ENCODE data around the gene TARS2.

DNA sequence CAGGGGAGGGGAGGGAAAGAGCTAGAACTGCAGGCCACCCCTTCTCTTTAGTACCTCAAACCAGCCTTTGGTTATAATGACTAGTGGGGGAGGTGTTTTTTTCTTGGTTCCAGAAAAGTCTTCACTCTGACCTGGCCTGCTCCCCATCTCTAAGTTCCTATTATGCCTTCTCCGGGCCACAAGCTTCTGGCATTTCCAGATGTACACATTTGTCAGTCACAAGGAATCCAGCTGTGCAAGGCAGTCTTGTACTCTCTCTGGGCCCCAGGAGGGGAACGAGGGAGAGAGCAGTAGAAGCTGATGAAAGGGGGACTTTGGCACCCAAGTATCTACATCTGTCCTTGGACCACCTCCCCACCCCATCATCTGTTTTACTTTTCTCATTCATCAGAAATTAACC, 25.6 kb downstream of the TARS2 start:
- TF ChIP-seq, protein P1, sequence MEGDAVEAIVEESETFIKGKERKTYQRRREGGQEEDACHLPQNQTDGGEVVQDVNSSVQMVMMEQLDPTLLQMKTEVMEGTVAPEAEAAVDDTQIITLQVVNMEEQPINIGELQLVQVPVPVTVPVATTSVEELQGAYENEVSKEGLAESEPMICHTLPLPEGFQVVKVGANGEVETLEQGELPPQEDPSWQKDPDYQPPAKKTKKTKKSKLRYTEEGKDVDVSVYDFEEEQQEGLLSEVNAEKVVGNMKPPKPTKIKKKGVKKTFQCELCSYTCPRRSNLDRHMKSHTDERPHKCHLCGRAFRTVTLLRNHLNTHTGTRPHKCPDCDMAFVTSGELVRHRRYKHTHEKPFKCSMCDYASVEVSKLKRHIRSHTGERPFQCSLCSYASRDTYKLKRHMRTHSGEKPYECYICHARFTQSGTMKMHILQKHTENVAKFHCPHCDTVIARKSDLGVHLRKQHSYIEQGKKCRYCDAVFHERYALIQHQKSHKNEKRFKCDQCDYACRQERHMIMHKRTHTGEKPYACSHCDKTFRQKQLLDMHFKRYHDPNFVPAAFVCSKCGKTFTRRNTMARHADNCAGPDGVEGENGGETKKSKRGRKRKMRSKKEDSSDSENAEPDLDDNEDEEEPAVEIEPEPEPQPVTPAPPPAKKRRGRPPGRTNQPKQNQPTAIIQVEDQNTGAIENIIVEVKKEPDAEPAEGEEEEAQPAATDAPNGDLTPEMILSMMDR (IDR thresholded peaks at IDR 0.05) = no peak
- no peak for TF ChIP-seq RELA (CRISPR knock-in tag; IDR thresholded peaks at IDR 0.05; ENCODE audit: borderline replicate concordance)
- TF ChIP-seq, protein P2, sequence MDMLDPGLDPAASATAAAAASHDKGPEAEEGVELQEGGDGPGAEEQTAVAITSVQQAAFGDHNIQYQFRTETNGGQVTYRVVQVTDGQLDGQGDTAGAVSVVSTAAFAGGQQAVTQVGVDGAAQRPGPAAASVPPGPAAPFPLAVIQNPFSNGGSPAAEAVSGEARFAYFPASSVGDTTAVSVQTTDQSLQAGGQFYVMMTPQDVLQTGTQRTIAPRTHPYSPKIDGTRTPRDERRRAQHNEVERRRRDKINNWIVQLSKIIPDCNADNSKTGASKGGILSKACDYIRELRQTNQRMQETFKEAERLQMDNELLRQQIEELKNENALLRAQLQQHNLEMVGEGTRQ (CRISPR knock-in tag; IDR thresholded peaks at IDR 0.05) = no peak
- TF ChIP-seq, protein P3, sequence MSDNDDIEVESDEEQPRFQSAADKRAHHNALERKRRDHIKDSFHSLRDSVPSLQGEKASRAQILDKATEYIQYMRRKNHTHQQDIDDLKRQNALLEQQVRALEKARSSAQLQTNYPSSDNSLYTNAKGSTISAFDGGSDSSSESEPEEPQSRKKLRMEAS (CRISPR knock-in tag; IDR thresholded peaks at IDR 0.05) = no peak
- no peak for TF ChIP-seq ZNF317 (CRISPR knock-in tag; IDR thresholded peaks at IDR 0.05; ENCODE audit: borderline replicate concordance, low read depth)
- TF ChIP-seq KAT7 (CRISPR knock-in tag; IDR thresholded peaks at IDR 0.05; ENCODE audit: borderline replicate concordance) = no peak
- TF ChIP-seq TEAD4 (CRISPR knock-in tag; IDR thresholded peaks at IDR 0.05) = no peak
- TF ChIP-seq NFE2L1 (CRISPR knock-in tag; IDR thresholded peaks at IDR 0.05) = no peak
- no peak for TF ChIP-seq CREB1 (CRISPR knock-in tag; IDR thresholded peaks at IDR 0.05)
- TF ChIP-seq ZNF121 (CRISPR knock-in tag; IDR thresholded peaks at IDR 0.05) = no peak
- TF ChIP-seq, protein P4, sequence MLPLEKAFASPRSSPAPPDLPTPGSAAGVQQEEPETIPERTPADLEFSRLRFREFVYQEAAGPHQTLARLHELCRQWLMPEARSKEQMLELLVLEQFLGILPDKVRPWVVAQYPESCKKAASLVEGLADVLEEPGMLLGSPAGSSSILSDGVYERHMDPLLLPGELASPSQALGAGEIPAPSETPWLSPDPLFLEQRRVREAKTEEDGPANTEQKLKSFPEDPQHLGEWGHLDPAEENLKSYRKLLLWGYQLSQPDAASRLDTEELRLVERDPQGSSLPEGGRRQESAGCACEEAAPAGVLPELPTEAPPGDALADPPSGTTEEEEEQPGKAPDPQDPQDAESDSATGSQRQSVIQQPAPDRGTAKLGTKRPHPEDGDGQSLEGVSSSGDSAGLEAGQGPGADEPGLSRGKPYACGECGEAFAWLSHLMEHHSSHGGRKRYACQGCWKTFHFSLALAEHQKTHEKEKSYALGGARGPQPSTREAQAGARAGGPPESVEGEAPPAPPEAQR (CRISPR knock-in tag; IDR thresholded peaks at IDR 0.05) = no peak
- TF ChIP-seq, protein P5, sequence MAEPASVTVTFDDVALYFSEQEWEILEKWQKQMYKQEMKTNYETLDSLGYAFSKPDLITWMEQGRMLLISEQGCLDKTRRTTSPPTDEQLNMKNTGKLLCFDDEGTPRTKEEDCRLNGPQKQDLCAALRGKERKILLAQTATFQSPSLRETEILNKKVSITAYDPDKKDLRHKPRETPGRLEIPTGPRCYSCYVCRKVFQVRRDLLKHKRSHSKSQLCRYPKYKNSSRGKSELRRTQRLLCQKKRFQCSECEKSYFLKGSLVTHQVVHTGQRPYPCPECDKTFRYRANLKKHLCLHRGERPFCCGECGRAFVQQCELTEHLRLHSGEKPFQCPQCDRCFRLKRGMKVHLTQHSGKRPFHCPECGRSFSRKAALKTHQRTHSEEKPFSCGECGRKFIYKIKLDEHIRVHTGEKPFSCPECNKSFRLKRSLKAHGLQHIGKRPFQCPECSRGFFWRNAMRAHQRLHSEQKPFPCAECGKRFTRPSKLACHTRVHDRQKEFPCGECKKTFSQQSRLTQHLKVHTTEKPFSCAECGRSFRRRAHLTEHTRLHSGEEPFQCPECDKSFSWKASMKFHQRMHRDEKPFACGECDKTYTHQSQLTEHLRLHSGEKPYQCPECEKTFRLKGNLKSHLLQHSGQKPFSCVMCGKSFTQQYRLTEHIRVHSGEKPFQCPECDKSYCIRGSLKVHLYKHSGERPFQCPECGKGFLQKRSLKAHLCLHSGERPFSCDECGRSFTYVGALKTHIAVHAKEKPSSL (CRISPR knock-in tag; conservative IDR thresholded peaks at IDR 0.05) = no peak
- TF ChIP-seq NFYB (CRISPR knock-in tag; conservative IDR thresholded peaks at IDR 0.05; ENCODE audit: low read depth) = no peak

Measured in WTC11 (cell line).